Breast epithelium (tissue), 4 donors: ENCODE data around the gene BRD9. TPM values are rescaled to one million over a fixed set of nuclear protein-coding genes. Genes with fewer than 3 reads are reported as not detected.
"Not testable (repeated sequence)": the region's sequence is repeated elsewhere in the genome, so short reads cannot be mapped to it uniquely, and the experiment has no call there.

ENCODE experiments used
- DNase-seq, 2 donors: peaks; one replicate each; pipeline ENCODE4 v3.0.0-alpha.2; 2019; ENCODE audit warnings: low spot score in 2 of 2
- H3K27ac ChIP-seq, 2 donors: fragments of 200-600 bp; sonication (generic) in 1 of 2; one replicate each; pipeline ENCODE4 v1.5.1; 2016 to 2019; ENCODE audit warnings: mild to moderate bottlenecking in 1 of 2
- H3K27me3 ChIP-seq, 2 donors: fragments of 200-600 bp; sonication (generic) in 1 of 2; one replicate each; pipeline versions ENCODE4 v1.5.1 to v1.6.0; 2017 to 2019; ENCODE audit warnings: control low read depth in 1 of 2, mild to moderate bottlenecking in 1 of 2
- H3K36me3 ChIP-seq: fragments of 200-600 bp; one replicate; pipeline ENCODE4 v1.5.1; 2019
- H3K4me1 ChIP-seq, 2 donors: fragments of 200-600 bp; sonication (generic); one replicate each; pipeline ENCODE4 v1.5.1; 2016 to 2019; ENCODE audit warnings: control low read depth in 1 of 2
- H3K4me3 ChIP-seq, 3 donors: fragments of 200-600 bp; sonication (generic); 1 replicate in 2 of 3; 2 replicates in 1 of 3; pipeline ENCODE4 v1.5.1; 2016 to 2019; ENCODE audit warnings: mild to moderate bottlenecking in 3 of 3, moderate library complexity in 2 of 3
- H3K9me3 ChIP-seq, 2 donors: fragments of 200-600 bp; sonication (generic) in 1 of 2; one replicate each; pipeline ENCODE4 v1.5.1; 2016 to 2019; ENCODE audit warnings: control low read depth in 1 of 2
- CTCF ChIP-seq, 3 donors: fragments of 450-650 bp; IDR thresholded peaks; one replicate each; pipeline ENCODE4 v1.5.1; 2016 to 2017; ENCODE audit warnings: antibody characterized with exemption in 3 of 3, mild to moderate bottlenecking in 3 of 3, moderate library complexity in 3 of 3
- POLR2A ChIP-seq: fragments of 450-650 bp; IDR thresholded peaks from one replicate; pipeline ENCODE4 v1.6.1; 2016; ENCODE audit warnings: antibody characterized with exemption, mild to moderate bottlenecking, moderate library complexity
- POLR2AphosphoS5 ChIP-seq, 3 donors: sonication (generic); formaldehyde crosslinking; IDR thresholded peaks; one replicate each; pipeline ENCODE4 v1.6.1; 2017; ENCODE audit warnings: antibody characterized with exemption in 3 of 3
- intact Hi-C: fragments of 100-400 bp; cut with DNase I; formaldehyde crosslinking; loops from one replicate; pipeline ENCODE4 v1.15.1; 2023; ENCODE audit warnings: low total_unique reads
- total RNA-seq, 3 donors: library from RNA; depleted of rRNA; stranded (reverse); fragments of >200 nt; gene quantifications; one replicate each; pipeline ENCODE4 v1.1.0, GENCODE V29; 2016

Gene BRD9
- total RNA-seq, 3 donors from 2014 or later = 33.3 to 44.6 (median 36.1) TPM

GRCh38 chr5:848671-849111 is 43.9 kb downstream of the BRD9 start:
- H3K4me3 ChIP-seq = no peak overlapping the region
- peaks cover 0 to 18% of the 10 kb centered on the region in 2 donors for H3K27me3 ChIP-seq
- H3K36me3 ChIP-seq = no peaks in the 10 kb centered on the region
- H3K27ac ChIP-seq = no peak overlapping the region
- no peaks in the 10 kb centered on the region for H3K9me3 ChIP-seq
- DNase-seq = peak in 1 of 2 donors; percentile 31
- TF ChIP-seq POLR2A (no peak), CTCF (IDR thresholded peaks at IDR 0.05) (no peak), POLR2AphosphoS5 (IDR thresholded peaks at IDR 0.05) (no peak)
- H3K4me1 ChIP-seq = no peaks in the 10 kb centered on the region
- intact Hi-C loops = no loop called here

GRCh38 chr5:847736-848135 is 44.9 kb downstream of the BRD9 start:
- H3K4me1 ChIP-seq, H3K4me3 ChIP-seq, H3K27me3 ChIP-seq, H3K36me3 ChIP-seq, intact Hi-C loops, H3K27ac ChIP-seq, H3K9me3 ChIP-seq: not testable (repeated sequence)
- DNase-seq = peak in 1 of 2 donors; percentile 35

- H3K4me3 ChIP-seq, H3K4me1 ChIP-seq, H3K27me3 ChIP-seq, intact Hi-C loops, H3K36me3 ChIP-seq, H3K9me3 ChIP-seq, H3K27ac ChIP-seq: not testable (repeated sequence)
- peak in 1 of 2 donors; percentile 31 for DNase-seq
Measured at GRCh38 chr5:847212-847611, 45.4 kb downstream of the BRD9 start.

GRCh38 chr5:846602-847091 is 46.0 kb downstream of the BRD9 start:
- H3K4me3 ChIP-seq, H3K4me1 ChIP-seq, H3K36me3 ChIP-seq, intact Hi-C loops, H3K27ac ChIP-seq, H3K9me3 ChIP-seq, H3K27me3 ChIP-seq: not testable (repeated sequence)
- DNase-seq = peak in 1 of 2 donors; percentile 50

- H3K27me3 ChIP-seq, H3K4me1 ChIP-seq, H3K27ac ChIP-seq, H3K4me3 ChIP-seq, intact Hi-C loops, H3K9me3 ChIP-seq, DNase-seq, H3K36me3 ChIP-seq: not testable (repeated sequence)
Measured at GRCh38 chr5:845676-846601, 46.7 kb downstream of the BRD9 start.

- intact Hi-C loops = not testable (repeated sequence)
Measured at GRCh38 chr5:845031-845675, 47.4 kb downstream of the BRD9 start.

GRCh38 chr5:844426-844825 is 48.2 kb downstream of the BRD9 start:
- H3K27ac ChIP-seq, H3K36me3 ChIP-seq, H3K4me3 ChIP-seq, H3K27me3 ChIP-seq, H3K9me3 ChIP-seq, H3K4me1 ChIP-seq: not testable (repeated sequence)
- intact Hi-C loops = loop anchor here (5.0 kb wide), 1 partner anchor 87 kb away; no protein-coding TSS in a partner anchor
- peak in 1 of 2 donors; percentile 33 for DNase-seq

More at GRCh38 chr5:845031-845675, 47.4 kb downstream of the BRD9 start:
- not testable (repeated sequence) for H3K27me3 ChIP-seq, H3K27ac ChIP-seq, H3K36me3 ChIP-seq, H3K4me3 ChIP-seq, H3K9me3 ChIP-seq, H3K4me1 ChIP-seq
- DNase-seq = peak in 1 of 2 donors; percentile 31

- not testable (repeated sequence) for H3K9me3 ChIP-seq, H3K27me3 ChIP-seq, H3K36me3 ChIP-seq, H3K27ac ChIP-seq, H3K4me3 ChIP-seq, H3K4me1 ChIP-seq
- intact Hi-C loops = loop anchor here (5.0 kb wide), 1 partner anchor 87 kb away; no protein-coding TSS in a partner anchor
- peak in 1 of 2 donors; percentile 30 for DNase-seq
Measured at GRCh38 chr5:843926-844325, 48.7 kb downstream of the BRD9 start.

GRCh38 chr5:843371-843770 is 49.2 kb downstream of the BRD9 start:
- not testable (repeated sequence) for H3K27ac ChIP-seq, H3K27me3 ChIP-seq, H3K9me3 ChIP-seq, H3K36me3 ChIP-seq, H3K4me1 ChIP-seq, H3K4me3 ChIP-seq
- DNase-seq = peak in 1 of 2 donors; percentile 50
- intact Hi-C loops = loop anchor here (5.0 kb wide), 1 partner anchor 86 kb away; no protein-coding TSS in a partner anchor

- H3K4me3 ChIP-seq, H3K4me1 ChIP-seq, H3K36me3 ChIP-seq, H3K9me3 ChIP-seq, H3K27me3 ChIP-seq, H3K27ac ChIP-seq: not testable (repeated sequence)
- DNase-seq = peak in 1 of 2 donors; percentile 36
- intact Hi-C loops = loop anchor here (5.0 kb wide), 1 partner anchor 85 kb away; no protein-coding TSS in a partner anchor
Measured at GRCh38 chr5:842402-843221, 50.0 kb downstream of the BRD9 start.
